Stimulated activated CD4-positive, alpha-beta T cell treated with anti-CD3 and anti-CD28 coated beads, TNF-alpha, amount 100 ng/mL, for 4 hours (primary cell): ENCODE data around the gene UNC80.

ENCODE experiments used
- DNase-seq, 3 experiments: peaks; one replicate each; pipeline ENCODE4 v3.0.0-alpha.2; 2020; ENCODE audit warnings: low read depth in 3 of 3

Gene UNC80

DNA sequence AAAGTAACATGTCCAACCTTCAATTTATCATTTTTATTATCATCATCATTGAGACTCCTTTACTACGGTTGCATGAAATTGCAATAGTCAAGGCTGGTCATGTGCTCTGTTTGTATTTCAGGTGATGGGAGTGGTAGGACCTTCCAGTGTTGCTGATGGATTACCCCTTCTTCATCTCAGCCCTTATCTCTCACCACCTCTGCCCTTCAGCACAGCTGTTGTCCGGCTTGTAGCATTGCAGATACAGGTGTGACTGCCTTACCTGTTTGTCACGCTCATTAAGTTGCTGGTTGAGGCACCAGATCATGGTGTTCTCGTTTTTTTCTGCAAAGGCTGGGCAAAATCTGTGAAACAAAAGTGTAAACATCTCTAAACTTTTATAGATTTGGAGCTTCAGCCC, 199.1 kb downstream of the UNC80 start:
- no peak for DNase-seq

DNA sequence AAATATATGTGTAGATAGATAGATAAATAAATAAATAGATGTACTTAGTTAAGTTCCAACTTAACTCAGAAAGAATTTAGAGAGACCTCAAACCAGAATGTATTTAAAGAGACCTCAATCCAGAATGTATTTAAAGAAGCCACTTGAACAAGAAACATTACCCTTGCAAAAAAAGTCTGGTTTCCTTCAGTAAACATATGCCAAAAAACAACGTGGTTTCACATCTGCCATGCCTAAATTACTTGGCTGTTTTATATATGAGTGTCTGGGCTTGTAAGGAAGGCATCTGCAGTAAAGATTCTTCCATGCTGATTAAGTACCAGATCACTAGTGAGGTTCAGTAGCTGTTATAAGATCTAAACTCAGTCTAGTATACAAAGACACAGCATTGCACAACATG, 201.7 kb downstream of the UNC80 start:
- no peak for DNase-seq

DNA sequence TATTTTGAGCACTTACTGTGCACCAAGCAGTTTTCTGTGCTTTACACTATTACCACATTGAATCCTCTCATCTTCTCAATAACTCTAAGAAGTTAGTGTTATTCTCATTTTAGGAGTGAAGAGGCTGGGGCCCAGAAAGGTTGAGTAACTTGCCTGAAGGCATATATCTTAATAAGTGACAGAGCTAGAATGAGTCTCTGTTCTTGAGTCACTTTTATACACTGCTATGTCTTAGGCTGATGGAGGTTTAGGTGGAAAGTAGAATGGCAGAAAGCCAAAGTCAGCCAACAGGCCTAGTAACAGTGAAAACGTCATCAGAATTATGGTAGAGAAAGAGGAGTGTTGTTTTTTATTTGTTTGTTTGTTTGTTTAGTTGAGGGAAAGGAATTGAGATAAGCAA, 202.9 kb downstream of the UNC80 start:
- DNase-seq = no peak

DNA sequence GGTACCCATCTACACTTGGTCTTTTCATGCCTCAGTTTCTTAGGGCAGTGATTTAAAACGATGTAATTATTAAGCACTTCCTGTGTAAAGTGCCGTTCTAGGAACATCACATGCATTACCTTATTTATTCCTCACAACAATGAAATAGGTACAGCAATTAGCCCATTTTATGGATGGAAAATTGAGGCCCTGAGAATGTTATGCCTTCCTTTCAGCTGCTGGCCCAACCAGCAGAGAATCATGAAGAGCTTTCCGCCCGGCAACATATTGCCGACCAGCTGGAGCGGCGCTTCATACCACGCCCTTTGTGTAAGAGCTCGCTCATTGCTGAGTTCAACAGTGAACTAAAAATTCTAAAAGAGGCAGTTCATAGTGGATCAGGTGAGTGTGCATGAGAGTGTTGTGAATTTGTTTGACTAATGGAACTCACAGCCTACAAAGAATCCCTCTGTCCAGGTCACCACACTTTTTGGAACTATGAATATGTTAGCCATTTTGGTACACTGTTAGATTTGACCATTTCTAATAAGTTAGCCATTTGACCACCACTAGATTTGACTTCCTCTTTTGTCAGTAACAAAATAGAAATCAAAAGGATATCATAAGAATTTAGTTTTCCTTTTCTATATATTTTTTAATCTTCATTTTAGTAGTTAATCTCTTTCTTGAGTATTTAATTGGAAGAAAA, 205.2 kb downstream of the UNC80 start:
- no peak for DNase-seq

DNA sequence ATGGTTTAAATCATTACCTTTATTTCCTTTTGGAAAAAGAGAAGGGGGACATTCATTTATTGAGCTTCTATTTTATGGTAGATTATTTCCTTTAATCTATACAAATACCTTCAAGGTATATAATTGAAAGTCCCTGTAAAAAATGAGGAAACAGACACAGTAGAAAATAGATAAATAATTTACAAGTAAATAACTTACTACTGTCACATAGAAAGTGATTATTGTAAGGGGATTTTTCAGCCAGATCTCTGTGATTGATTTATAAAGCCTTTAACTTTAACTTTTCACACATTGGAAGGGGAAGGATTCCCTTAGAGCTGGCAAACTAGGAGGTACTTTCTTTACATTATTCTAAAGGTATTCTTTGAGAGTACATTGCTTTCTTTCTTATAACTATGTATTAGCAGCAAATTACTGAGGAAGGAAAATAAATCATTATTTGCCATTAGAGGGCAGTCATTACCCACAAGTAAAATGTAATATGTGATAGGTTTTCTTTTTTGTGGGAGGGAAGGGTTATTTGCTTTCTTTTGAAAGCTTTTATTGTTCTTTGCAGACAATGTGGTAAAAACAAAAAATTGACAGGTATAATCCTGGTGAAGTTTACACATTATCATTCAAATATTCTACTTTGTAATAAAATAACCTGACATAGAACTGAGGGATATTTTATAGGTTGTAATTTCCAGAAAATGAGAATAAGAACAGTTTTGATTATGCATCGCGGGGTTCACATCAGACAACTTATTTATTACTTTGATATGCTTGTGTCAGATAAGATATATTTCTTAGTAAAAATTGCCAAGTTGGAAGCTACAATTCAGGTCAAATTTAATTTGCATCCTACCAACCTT, 206.0 kb downstream of the UNC80 start:
- no peak for DNase-seq

DNA sequence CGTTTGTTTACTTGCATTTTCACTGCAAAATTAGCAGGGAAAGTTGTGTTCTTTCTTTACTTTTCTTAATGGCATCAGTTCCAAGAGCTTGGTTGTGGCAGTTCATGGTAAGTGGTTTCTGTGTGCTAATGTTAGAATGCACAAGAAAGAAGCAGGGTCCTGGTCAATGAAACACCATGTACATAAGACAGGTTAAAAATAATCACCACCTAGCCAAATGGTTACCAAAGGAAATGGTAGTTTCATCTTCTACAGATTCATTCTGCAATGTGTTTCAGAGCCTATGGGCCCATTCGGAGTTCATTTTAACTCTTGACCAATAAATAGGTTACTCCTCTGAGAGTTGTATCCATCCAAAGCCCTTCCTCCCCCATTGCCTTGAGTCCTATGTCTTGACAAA, 212.7 kb downstream of the UNC80 start:
- no peak for DNase-seq

DNA sequence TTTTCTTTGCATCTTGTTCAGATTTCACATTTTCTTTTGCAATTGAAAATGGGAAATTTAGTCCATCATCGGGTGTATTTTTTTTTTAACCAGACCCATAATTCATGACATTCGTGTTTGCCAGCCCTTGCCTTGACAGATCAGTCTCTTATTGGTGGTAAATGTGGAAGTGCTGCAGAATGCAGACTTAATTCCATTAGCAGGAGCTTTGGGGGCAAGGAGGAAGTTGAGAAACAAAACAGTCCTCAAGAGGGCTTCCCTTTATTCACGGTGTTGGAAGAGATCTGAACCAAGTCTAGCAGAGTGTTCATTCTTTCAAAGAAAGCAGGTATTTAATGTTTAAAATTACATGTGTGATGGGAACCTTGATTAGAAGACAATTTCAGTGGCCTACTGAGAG, 214.2 kb downstream of the UNC80 start:
- no peak for DNase-seq

DNA sequence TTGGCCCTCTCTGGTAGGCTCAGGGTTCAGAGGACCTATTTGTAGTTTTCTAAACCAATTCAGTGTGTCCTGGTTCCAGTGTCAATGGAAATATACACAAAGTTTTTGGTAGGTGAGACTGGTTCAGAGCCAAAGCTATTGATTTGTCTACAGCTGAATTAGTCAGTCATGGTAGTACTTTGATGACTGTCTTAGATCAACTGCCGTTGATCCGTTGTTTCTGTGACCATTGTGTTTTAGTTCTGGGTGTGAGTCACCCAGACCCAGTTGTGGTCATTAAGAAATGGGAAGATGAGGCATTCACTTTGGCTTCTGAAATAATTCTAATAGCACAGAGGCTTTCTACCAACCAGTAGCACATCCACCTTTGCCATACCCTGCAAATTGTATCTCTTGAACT, 214.8 kb downstream of the UNC80 start:
- DNase-seq = no peak

DNA sequence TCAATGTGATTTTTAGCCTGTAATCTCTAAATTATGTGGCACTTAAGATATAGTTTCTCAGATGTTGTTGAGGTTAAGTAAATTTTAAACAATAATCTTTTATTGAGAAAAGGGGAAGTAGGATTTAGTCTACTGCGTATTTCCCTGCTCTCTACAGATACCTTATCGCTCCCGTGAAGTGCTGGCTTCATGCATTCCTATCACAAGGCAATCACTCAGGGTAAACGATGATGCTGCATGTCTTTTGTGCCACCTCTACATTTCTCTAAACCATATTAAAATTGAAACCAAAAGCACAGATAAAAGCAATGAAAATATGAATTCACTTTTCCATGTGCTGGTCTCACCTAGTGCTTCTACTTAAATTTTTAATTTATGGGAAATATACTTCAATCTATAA, 216.4 kb downstream of the UNC80 start:
- no peak for DNase-seq

DNA sequence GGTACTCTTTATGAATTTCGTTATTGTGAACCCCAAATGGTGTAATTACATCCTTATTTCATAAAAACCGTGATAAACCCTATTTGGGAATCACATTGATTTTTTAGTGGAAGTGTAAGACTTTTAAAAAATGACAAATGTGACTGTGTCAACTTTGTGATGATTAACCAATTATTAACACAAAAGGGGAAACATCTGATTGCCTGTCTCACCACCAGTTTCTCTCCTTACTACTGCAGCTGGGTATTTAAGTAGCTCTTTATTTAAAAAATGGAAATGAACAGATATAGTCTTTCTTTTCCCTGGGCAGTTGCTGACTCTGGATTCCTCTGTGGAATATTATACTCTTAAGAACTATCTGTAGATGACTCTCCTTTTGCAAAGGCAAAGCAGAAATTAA, 219.2 kb downstream of the UNC80 start:
- no peak for DNase-seq

DNA sequence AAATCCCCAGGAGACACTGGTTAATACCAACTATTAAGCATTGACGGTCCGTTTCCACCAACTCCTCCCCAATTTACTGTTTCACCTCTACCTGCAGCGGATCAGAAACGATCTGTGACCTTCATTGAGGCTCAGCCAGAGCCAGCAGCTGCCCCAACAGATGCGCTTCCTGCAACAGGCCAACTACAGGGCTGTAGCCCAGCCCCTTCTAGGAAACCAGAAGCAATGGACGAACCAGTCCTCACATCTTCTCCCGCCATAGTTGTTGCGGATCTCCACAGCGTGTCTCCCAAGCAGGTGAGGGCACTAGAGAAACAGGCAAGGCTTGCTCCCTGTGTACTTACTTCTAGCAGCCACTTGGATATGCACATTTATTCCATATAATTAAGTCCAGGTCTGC, 222.3 kb downstream of the UNC80 start:
- no peak for DNase-seq

DNA sequence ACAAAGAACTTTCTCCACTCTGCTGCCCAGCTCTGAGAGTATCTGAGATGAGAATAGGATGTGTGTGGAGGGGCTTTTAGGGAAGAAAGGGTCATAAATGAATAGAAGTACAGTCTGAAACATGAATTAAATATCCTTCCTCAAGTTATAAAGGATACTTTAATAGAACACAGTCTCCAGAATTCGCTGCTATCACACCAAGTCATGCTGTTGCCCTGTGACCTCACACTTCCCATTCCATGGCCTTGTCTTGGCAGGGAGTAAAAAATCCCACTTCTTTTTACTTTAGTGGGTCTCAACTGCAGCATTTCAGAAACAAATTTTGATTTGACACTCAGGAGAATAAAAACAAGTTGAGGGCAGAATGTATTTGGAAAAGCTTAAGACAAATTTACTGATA, 227.0 kb downstream of the UNC80 start:
- DNase-seq = no peak

DNA sequence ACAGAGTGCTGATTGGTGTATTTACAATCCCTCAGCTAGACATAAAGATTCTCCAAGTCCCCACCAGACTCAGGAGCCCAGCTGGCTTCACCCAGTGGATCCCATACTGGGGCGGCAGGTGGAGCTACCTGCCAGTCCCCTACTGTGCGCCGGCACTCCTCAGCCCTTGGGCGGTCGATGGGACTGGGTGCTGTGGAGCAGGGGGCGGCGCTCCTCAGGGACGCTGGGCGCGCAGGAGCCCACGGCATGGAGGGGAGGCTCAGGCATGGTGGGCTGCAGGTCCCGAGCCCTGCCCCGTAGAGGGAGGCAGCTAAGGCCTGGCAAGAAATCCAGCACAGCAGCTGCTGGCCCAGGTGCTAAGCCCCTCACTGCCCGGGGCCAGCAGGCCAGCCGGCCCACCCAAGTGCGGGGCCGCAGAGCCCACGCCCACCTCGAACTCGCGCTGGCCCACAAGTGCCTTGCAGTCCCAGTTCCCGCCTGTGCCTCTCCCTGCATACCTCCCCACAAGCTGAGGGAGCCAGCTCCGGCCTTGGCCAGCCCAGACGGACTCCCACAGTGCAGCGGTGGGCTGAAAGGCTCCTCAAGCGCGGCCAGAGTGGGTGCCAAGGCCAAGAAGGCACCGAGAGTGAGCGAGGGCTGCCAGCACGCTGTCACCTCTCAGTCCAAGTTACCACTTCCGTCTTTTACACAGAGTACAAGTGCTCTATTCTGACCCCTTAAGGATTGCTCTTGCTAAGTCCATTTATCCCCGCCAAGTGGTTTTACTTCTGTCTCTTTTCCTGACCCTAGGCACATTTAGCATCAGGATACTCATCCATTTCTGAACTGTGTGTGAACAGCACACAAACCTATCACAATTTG, 229.1 kb downstream of the UNC80 start:
- no peak for DNase-seq

DNA sequence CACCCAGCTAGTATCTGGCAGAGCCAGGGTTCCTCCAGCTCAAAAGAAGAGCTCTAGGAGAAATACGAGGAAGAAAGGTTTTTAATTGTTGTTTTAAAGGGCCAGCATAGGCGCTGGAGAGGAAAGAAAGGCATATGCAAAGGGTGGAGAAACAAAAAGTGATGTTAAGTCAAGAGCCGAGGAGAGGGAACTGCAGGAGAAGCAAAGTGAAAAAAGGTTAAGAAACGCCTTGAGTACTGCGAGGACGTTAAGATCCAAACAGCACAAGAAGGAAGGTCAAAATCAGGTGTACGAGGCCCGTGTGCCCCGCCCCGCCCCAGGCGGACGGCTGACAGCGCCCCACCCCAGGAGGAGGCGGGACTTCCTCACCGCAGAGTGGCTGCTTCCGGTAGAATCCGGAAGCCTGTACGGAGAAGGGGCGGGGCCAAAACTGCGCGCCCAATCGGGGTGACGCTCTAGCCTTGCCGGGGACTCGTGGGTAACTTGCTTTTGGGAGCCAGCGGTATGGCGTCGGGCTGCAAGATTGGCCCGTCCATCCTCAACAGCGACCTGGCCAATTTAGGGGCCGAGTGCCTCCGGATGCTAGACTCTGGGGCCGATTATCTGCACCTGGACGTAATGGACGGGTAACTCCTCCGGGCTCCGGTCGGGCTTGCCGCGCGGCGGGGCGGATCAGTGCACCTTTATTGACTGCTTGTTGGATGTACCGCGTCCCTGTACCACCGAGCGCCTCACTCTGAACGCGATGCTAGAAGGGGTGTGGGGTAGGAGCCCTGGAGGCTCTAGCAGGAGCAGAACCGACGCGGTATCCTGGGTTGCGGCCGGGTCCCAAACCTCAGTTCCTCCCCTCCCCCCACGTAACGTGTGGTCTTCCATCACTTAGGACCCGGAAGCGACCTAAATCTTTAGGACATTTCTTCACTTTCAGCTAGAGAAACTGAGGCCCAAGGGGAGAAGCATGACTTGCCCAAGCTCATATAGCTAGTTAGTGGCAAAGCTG, 230.8 kb downstream of the UNC80 start, which contains the start of gene RPE:
TSS of gene RPE (plus strand) at position 481 of the 1,000 bp plus-strand sequence. CDS start at position 505, 24 bp downstream.
- DNase-seq = peak; percentile 95 to 96 (median 95)

DNA sequence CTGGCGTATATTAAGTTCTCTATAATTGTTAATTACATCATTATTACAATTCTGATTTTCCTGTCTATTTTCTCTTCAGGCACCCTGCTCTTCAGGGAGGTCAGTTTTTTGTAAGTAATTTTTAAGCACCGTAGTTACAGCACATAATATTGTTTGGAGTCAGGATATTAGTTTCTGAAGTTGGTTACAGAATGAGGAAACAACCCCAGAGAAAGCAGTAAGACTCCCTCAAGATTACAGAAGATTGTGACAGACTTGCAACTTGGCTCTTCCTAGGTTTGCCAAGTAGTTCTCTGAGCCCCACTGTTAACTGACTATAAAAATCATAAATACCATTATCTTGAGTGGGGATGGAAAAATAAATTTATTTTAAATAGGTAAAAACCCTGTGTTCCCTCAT, 231.7 kb downstream of the UNC80 start:
- DNase-seq = no peak

DNA sequence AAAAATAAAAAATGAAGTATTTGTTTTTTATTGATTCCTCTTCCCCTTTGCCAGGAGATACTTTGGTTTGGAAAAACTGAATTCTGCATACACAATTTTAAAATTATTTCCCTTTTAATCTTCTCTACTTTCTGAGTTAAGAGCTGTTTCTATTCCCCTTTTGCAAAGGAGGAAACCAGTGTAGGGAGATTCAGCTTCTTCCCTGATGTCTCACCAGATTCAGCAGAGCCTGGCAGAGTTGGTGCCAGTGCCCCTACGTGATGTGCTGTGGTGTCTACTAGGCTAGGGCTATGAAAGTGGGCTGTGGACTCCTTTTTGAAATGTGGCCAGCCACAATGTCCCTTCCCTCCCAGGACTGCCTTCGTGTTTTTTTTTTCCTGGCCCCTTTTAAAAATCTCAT, 233.2 kb downstream of the UNC80 start:
- no peak for DNase-seq

DNA sequence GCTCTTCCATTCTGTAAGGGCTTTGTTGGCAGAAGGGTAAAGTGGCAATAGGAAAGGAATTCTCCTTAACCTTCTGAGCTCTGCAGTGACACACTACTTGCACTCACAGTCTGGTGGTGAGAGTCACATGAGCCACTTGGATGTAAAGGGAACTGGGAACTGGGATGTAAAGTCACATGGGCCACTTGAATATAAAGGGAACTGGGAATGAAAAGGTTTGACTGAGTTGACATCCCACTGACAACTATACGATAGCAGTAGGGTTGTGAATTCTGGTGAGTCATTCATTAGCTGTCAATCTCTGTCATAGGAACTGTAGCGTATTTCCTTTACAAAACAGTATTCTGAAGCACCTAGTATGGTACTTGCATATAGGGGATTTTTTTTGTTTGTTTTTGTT, 236.3 kb downstream of the UNC80 start:
- DNase-seq = no peak

DNA sequence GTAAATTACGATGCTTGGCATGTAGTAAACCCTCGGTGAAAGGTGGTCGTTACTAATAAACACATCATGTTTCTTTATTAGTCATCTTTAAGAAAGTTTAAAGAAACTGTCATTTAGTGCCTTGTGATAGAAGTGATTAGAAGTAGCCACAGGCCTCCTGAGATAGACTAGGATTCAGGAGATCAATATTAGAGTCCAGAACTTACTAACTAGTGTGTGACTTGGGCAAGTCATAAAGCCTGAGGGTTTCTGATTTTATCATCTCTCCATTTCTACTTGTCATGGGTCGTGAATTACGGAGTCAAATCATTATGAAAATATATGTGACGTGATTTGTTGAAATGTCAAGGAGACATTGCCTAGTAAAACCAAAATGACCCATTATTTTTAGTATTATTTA, 237.5 kb downstream of the UNC80 start:
- DNase-seq = no peak

DNA sequence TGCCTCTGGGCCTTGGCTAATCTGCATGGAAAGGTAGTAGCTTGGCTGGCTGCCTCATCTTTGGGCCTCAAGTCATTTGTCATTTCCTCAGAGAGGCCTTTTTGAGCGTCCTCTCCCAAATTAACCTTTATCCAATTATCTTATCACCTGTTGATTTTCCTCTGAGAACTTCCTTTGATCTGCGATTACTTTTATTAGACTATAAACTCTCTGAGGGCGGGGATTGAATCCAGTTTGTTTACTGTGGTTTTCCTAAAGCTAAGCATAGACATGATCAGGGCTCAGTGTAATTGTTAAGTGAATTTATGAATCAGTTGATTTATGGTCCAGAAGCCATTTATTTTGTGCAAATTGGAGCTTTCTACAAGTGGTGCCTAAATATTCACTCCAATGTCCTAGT, 238.3 kb downstream of the UNC80 start:
- DNase-seq = no peak

DNA sequence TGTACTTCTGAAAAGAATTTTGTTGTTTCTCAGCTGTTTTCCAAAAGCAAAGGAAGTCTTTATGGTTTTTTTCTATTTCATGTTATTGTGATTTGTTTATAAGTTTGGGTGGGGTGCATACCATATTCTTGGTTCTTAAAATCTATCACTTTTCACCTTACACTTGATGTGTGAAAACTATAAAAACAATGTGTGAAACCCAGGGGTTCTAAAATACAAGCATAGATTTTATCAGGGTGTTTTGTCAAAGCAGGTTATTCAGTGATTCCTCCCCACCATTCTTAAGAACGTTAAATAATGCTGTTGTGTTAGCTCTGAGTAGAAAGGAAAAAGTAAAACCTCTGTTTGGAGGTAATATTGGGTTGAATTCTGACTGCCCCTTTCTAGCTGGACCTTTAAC, 248.5 kb downstream of the UNC80 start:
- DNase-seq = no peak

DNA sequence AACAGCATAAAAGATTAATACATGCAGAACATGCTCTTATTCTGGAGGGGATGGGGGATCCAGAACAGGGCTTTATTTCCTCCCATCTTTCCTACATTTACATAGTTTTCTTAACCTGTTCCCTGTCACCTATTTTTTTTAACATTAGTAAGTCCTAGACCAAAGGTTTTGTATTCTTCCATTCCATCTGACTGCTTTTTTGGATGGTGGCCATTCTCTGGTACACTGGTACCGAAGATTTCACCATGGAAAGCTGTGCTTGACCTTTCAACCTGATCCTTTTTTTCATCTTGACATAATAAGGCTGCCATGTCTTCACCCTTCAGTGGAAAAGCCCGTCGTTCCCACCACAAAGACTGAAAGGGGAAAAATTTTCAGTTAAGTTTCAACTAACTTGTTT, 251.2 kb downstream of the UNC80 start:
- no peak for DNase-seq
